ENCODE data around the gene AIM2.

The AIM2 gene

GRCh38 chr1:159014003-159014571 lies 62.5 kb downstream of the AIM2 start:
- DNase-seq = no peak

- no peak for DNase-seq
Measured at GRCh38 chr1:159012495-159012894, 64.1 kb downstream of the AIM2 start.

Data from NCI-H187 (cell line).